WTC11 (cell line): Measurements from ENCODE around the gene CHRNB2.

ENCODE experiments used
- SOX15 ChIP-seq: fragments of 250-450 bp; sonication (Bioruptor Pico); IDR thresholded peaks from 2 replicates; pipeline ENCODE4 v1.9.0; 2021; ENCODE audit warnings: mild to moderate bottlenecking
- TF ChIP-seq, protein P1 (sequence below): fragments of 200-600 bp; IDR thresholded peaks from 2 replicates; pipeline ENCODE4 v1.8.0; 2022; ENCODE audit warnings: antibody characterized with exemption
- TF ChIP-seq, protein P2 (sequence below): fragments of 250-450 bp; sonication (Bioruptor Pico); IDR thresholded peaks from 2 replicates; pipeline ENCODE4 v2.1.2; 2022; ENCODE audit warnings: mild to moderate bottlenecking, moderate library complexity

DNA sequence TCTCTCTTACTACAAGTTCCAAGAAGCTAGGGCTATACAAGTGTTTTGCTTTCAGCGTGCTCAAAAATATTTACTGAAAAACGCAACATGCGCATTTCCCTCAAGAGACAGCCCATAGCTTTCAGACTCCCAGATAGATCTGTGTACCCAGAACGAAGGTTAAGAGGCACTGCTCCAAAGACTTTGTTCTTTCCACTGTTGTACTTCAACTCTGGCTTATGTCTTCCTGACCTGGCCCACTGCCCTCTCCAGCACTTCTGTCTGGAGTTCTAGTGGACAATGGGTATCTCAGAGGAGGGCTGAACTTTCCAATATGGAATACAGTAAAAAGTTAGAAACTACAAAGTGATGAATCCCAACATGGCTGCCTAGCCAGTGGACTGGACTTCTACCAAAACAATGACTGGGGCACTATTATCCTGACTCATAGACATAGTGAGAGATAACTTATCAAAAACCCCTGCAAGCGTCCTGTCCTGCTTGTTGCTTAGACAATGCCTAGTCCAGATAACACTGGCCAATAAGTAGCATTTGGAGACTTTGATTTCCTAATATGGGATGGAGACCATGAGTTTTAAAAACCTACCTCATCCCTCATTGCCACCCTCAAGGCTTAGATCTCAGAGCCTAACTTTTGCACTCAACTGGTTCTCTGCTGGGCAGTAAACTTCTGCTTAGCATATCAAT lies 49.2 kb downstream of the CHRNB2 start:
- TF ChIP-seq, protein P1, sequence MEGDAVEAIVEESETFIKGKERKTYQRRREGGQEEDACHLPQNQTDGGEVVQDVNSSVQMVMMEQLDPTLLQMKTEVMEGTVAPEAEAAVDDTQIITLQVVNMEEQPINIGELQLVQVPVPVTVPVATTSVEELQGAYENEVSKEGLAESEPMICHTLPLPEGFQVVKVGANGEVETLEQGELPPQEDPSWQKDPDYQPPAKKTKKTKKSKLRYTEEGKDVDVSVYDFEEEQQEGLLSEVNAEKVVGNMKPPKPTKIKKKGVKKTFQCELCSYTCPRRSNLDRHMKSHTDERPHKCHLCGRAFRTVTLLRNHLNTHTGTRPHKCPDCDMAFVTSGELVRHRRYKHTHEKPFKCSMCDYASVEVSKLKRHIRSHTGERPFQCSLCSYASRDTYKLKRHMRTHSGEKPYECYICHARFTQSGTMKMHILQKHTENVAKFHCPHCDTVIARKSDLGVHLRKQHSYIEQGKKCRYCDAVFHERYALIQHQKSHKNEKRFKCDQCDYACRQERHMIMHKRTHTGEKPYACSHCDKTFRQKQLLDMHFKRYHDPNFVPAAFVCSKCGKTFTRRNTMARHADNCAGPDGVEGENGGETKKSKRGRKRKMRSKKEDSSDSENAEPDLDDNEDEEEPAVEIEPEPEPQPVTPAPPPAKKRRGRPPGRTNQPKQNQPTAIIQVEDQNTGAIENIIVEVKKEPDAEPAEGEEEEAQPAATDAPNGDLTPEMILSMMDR: no peak
- TF ChIP-seq, protein P2, sequence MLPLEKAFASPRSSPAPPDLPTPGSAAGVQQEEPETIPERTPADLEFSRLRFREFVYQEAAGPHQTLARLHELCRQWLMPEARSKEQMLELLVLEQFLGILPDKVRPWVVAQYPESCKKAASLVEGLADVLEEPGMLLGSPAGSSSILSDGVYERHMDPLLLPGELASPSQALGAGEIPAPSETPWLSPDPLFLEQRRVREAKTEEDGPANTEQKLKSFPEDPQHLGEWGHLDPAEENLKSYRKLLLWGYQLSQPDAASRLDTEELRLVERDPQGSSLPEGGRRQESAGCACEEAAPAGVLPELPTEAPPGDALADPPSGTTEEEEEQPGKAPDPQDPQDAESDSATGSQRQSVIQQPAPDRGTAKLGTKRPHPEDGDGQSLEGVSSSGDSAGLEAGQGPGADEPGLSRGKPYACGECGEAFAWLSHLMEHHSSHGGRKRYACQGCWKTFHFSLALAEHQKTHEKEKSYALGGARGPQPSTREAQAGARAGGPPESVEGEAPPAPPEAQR (CRISPR knock-in tag): no peak
- TF ChIP-seq SOX15 (CRISPR knock-in tag): no peak
